ENCODE measurements around the gene CCDC40.

- TF ChIP-seq CTCF (IDR thresholded peaks at IDR 0.05) (no peak), POLR2A (IDR thresholded peaks at IDR 0.05) (no peak)
These were observed 46.8 kb downstream of the CCDC40 start for GRCh38 chr17:80083136-80083661.
